Measurements from ENCODE around the gene MACF1. TPM values are rescaled to one million over a fixed set of nuclear protein-coding genes. Genes with fewer than 3 reads are reported as not detected.
A peak's percentile ranks its signal among the peaks of the same experiment; 100 is the strongest.

The MACF1 gene
- total RNA-seq, 1 donor from 2014 or later: 431 TPM

DNA sequence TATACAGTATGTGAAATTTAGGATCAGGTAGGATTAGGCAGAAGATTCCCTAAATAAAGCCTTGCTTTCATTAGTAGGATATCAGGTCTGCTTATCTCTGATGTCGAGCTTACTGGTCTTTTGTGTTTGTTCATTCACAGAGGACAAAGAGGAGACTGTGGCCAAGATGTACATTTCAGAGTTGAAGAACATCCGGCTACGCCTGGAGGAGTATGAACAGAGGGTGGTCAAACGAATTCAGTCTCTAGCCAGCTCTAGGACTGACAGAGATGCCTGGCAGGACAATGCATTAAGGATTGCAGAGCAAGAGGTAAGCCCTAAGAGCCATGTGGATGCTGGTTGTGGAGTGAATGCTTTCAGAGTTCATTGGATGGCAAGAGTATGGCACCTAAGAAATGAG lies 106.2 kb downstream of the MACF1 start:
- Mint-ChIP-seq H3K4me3 (ENCODE audit: unreplicated experiment) (no peak overlapping the region), H3K27ac (ENCODE audit: unreplicated experiment) (no peak overlapping the region), H3K4me1 (ENCODE audit: unreplicated experiment) (peaks cover 2% of the 10 kb centered on the region), H3K36me3 (ENCODE audit: unreplicated experiment) (peaks cover 57% of the 10 kb centered on the region), H3K27me3 (ENCODE audit: unreplicated experiment) (no peaks in the 10 kb centered on the region), H3K9me3 (ENCODE audit: unreplicated experiment) (no peaks in the 10 kb centered on the region)
- no peak for DNase-seq (ENCODE audit: extremely low spot score, unreplicated experiment)
- TF ChIP-seq, protein P1, sequence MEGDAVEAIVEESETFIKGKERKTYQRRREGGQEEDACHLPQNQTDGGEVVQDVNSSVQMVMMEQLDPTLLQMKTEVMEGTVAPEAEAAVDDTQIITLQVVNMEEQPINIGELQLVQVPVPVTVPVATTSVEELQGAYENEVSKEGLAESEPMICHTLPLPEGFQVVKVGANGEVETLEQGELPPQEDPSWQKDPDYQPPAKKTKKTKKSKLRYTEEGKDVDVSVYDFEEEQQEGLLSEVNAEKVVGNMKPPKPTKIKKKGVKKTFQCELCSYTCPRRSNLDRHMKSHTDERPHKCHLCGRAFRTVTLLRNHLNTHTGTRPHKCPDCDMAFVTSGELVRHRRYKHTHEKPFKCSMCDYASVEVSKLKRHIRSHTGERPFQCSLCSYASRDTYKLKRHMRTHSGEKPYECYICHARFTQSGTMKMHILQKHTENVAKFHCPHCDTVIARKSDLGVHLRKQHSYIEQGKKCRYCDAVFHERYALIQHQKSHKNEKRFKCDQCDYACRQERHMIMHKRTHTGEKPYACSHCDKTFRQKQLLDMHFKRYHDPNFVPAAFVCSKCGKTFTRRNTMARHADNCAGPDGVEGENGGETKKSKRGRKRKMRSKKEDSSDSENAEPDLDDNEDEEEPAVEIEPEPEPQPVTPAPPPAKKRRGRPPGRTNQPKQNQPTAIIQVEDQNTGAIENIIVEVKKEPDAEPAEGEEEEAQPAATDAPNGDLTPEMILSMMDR (IDR thresholded peaks at IDR 0.05): no peak

DNA sequence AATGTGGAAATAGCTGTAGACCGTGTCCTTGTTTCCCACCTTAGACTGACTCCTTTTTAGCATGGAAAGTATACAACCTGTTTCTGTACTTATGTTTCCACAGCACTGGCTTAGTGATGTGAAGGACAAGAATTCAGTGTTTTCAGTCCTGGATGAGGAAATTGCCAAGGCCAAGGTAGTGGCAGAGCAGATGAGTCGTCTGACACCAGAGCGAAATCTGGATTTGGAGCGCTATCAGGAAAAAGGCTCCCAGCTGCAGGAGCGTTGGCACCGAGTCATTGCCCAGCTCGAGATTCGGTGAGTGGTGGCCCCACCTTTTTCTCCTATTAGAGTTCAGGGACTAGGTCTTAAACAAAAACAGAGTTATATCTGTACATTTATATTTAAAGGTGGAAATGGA lies 112.6 kb downstream of the MACF1 start:
- TF ChIP-seq, protein P1 (IDR thresholded peaks at IDR 0.05): no peak
- H3K4me1 Mint-ChIP-seq (ENCODE audit: unreplicated experiment): no peaks in the 10 kb centered on the region
- no peak overlapping the region for H3K4me3 Mint-ChIP-seq (ENCODE audit: unreplicated experiment)
- no peaks in the 10 kb centered on the region for H3K9me3 Mint-ChIP-seq (ENCODE audit: unreplicated experiment)
- DNase-seq (ENCODE audit: extremely low spot score, unreplicated experiment): no peak
- no peak overlapping the region for H3K27ac Mint-ChIP-seq (ENCODE audit: unreplicated experiment)
- peaks cover 69% of the 10 kb centered on the region for H3K36me3 Mint-ChIP-seq (ENCODE audit: unreplicated experiment)
- no peaks in the 10 kb centered on the region for H3K27me3 Mint-ChIP-seq (ENCODE audit: unreplicated experiment)

DNA sequence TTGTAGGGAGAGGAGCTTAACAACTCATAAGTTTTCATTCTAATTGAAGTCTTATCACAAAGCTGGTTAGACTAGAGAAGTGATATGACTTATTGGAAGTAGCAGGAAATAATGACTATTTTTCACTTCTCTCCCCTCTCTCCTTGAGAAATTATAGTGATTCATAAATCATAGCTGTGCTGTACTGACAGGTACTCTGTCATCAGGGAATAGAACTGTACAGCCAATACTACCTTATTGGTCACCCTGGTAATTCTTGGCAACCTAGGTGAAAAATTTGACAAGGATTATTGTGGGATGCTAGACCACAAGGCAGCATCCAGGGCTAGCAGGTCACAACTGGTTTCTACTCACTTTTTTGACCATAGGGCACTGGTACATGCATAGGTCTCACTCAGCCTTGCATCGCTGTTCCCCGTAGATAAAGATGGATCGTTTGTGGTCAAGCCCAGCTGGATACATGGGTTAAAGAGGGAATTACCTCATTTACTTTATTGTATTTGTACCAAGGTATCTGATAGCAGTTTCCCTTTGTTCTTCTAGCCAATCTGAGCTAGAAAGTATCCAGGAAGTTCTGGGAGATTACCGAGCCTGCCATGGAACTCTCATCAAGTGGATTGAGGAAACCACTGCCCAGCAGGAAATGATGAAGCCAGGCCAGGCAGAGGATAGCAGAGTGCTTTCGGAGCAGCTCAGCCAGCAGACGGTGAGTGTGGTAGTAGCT lies 113.6 kb downstream of the MACF1 start:
- Mint-ChIP-seq H3K9me3 (ENCODE audit: unreplicated experiment) (no peaks in the 10 kb centered on the region), H3K36me3 (ENCODE audit: unreplicated experiment) (peaks cover 72% of the 10 kb centered on the region), H3K27ac (ENCODE audit: unreplicated experiment) (peak overlapping the region; percentile 31), H3K4me1 (ENCODE audit: unreplicated experiment) (no peaks in the 10 kb centered on the region), H3K4me3 (ENCODE audit: unreplicated experiment) (no peak overlapping the region), H3K27me3 (ENCODE audit: unreplicated experiment) (no peaks in the 10 kb centered on the region)
- no peak for DNase-seq (ENCODE audit: extremely low spot score, unreplicated experiment)
- TF ChIP-seq, protein P1 (IDR thresholded peaks at IDR 0.05): no peak

DNA sequence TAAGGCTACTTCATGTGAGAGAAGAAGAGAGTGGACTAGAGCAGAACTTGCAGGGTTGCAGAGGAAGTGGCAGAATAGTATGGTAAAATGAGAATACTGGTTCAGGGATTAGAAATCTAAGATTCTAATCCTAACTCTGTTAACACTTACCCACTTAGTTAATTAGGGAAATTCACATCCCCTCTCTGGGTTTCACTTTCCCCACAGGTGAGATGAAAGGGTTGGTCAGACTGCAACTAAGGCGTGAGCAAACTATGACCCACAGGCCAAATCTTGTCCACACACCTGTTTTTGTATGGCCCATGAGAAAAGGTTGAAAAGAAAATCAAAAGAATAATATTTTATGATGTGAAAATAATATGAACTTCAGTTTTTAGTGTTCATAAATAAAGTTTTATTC lies 117.5 kb downstream of the MACF1 start:
- H3K9me3 Mint-ChIP-seq (ENCODE audit: unreplicated experiment): no peaks in the 10 kb centered on the region
- no peaks in the 10 kb centered on the region for H3K27me3 Mint-ChIP-seq (ENCODE audit: unreplicated experiment)
- H3K4me3 Mint-ChIP-seq (ENCODE audit: unreplicated experiment): no peak overlapping the region
- TF ChIP-seq, protein P1 (IDR thresholded peaks at IDR 0.05): no peak
- H3K36me3 Mint-ChIP-seq (ENCODE audit: unreplicated experiment): peaks cover 54% of the 10 kb centered on the region
- no peak for DNase-seq (ENCODE audit: extremely low spot score, unreplicated experiment)
- H3K4me1 Mint-ChIP-seq (ENCODE audit: unreplicated experiment): no peaks in the 10 kb centered on the region
- H3K27ac Mint-ChIP-seq (ENCODE audit: unreplicated experiment): no peak overlapping the region

DNA sequence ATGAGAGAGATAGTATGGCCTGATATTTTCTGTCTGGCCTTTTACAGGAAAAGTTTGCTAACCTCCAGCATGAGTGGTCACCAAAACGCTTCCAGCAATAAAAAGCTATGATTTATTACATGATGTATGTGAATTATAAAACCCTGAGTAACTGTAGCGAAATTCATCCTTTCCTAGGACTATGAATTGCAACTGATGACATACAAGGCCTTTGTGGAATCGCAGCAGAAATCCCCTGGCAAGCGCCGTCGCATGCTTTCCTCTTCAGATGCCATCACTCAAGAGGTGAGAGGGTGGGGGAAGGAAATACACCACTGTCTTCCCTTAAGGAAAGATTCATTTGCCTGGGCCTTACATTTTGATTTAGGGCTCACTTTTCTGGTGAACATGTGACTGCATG lies 117.9 kb downstream of the MACF1 start:
- no peak for DNase-seq (ENCODE audit: extremely low spot score, unreplicated experiment)
- no peaks in the 10 kb centered on the region for H3K4me1 Mint-ChIP-seq (ENCODE audit: unreplicated experiment)
- H3K27ac Mint-ChIP-seq (ENCODE audit: unreplicated experiment): no peak overlapping the region
- no peak overlapping the region for H3K4me3 Mint-ChIP-seq (ENCODE audit: unreplicated experiment)
- H3K36me3 Mint-ChIP-seq (ENCODE audit: unreplicated experiment): peaks cover 55% of the 10 kb centered on the region
- no peaks in the 10 kb centered on the region for H3K9me3 Mint-ChIP-seq (ENCODE audit: unreplicated experiment)
- H3K27me3 Mint-ChIP-seq (ENCODE audit: unreplicated experiment): no peaks in the 10 kb centered on the region
- TF ChIP-seq, protein P1 (IDR thresholded peaks at IDR 0.05): no peak

Data from osteocyte (in vitro differentiated cells).